Large intestine (tissue), 3 donors: ENCODE results near the gene RNF112. TPM values are rescaled to one million over a fixed set of nuclear protein-coding genes. Genes with fewer than 3 reads are reported as not detected.
A peak's percentile ranks its signal among the peaks of the same experiment; 100 is the strongest.

ENCODE experiments used
- DNase-seq, 2 donors: peaks; one replicate each; pipeline versions ENCODE4 v3.0.0 to v3.0.0-alpha.2; 2013
- H3K27ac ChIP-seq: one replicate; pipeline ENCODE4 v1.5.1; 2013; ENCODE audit warnings: low read length
- H3K27me3 ChIP-seq: 2 replicates; pipeline ENCODE4 v1.6.1; 2013; ENCODE audit warnings: low read length; ENCODE audit not compliant: control insufficient read depth, insufficient read depth
- H3K36me3 ChIP-seq: 2 replicates; pipeline ENCODE4 v1.6.1; 2013; ENCODE audit warnings: low read length; ENCODE audit not compliant: control insufficient read depth, insufficient read depth
- H3K4me1 ChIP-seq: one replicate; pipeline ENCODE4 v1.6.1; 2013; ENCODE audit warnings: low read length; ENCODE audit not compliant: control insufficient read depth, insufficient read depth
- H3K4me3 ChIP-seq: one replicate; pipeline ENCODE4 v1.5.1; 2013; ENCODE audit warnings: low read length
- H3K9me3 ChIP-seq: one replicate; pipeline ENCODE4 v1.6.1; 2013; ENCODE audit warnings: mild to moderate bottlenecking, low read depth, low read length, moderate library complexity; ENCODE audit not compliant: control insufficient read depth
- WGBS: methylation state at CpG from one replicate; pipeline ENCODE4 v1.1.5; 2013; ENCODE audit warnings: low lambda C conversion rate; ENCODE audit not compliant: insufficient coverage; 5-methylcytosine and 5-hydroxymethylcytosine counted together
- polyA plus RNA-seq: library from polyadenylated mRNA; unstranded; fragments of 120-200 nt; gene quantifications from one replicate; pipeline ENCODE4 v1.2.1, GENCODE V29; 2013

RNF112 gene
- polyA plus RNA-seq, 1 donor = 3.7 TPM

DNA sequence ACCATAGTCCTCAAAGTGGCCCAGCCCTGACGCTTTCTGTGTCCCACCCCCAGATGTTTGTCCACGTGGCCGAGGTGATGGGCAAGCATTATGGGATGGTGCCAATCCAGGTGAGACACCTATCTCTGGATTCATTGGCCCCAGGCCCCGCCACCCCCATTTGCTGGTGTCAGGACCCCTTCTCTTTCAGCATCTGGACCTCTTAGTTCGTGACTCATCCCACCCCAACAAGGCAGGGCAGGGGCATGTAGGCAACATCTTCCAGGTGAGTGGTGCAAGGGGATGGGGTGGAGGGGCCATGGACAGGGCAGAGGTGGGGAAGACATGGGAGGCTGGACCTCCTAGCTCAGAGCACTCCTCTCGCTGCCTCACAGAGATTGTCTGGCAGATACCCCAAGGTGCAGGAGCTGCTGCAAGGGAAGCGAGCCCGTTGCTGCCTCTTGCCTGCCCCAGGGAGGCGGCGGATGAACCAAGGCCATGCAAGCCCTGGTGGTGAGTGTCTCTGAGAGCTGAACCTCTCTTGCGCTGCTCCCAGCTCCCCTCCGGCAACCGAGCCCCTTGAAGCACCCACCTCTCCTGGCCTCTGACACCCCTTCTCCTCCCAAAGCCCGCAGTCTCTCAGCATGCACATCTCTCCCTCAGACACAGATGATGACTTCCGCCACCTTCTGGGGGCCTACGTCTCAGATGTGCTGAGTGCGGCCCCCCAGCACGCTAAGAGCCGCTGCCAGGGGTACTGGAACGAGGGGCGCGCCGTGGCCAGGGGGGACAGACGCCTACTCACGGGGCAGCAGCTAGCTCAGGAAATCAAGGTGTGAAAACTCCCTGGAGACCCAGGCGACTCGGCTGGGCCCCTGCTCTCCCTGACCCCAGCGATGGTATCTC, 3.6 kb downstream of the RNF112 start:
- no peak for DNase-seq
- Histone ChIP-seq H3K4me3 (no peak overlapping the region), H3K9me3 (no peaks in the 10 kb centered on the region), H3K36me3 (no peaks in the 10 kb centered on the region), H3K4me1 (no peaks in the 10 kb centered on the region), H3K27ac (no peak overlapping the region), H3K27me3 (no peaks in the 10 kb centered on the region)
- no CpG with 5 or more reads among the region's 28 CpGs for WGBS

DNA sequence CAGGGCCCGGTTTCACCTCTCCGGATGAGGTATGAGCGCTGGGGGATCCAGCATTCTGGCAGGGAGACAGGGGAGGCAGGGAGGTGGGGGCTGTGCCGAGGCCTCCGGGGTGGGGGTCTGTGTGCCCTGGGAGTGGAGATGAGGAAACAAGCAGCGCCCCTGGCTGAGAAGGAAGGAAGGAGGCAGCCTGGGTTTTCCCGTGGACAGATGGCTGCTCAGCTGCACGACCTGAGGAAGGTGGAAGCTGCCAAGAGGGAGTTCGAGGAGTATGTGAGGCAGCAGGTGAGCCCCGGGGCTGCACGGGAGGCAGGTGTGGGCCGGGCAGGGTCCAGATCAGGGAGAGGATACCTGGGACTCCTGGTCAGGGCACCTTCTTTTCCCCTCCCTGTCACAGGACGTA, 4.3 kb downstream of the RNF112 start:
- no peaks in the 10 kb centered on the region for H3K27me3 ChIP-seq
- H3K4me3 ChIP-seq = no peak overlapping the region
- no peak for DNase-seq
- no peak overlapping the region for H3K27ac ChIP-seq
- no peaks in the 10 kb centered on the region for H3K36me3 ChIP-seq
- no peaks in the 10 kb centered on the region for H3K9me3 ChIP-seq
- no peaks in the 10 kb centered on the region for H3K4me1 ChIP-seq
- no CpG with 5 or more reads among the region's 13 CpGs for WGBS

DNA sequence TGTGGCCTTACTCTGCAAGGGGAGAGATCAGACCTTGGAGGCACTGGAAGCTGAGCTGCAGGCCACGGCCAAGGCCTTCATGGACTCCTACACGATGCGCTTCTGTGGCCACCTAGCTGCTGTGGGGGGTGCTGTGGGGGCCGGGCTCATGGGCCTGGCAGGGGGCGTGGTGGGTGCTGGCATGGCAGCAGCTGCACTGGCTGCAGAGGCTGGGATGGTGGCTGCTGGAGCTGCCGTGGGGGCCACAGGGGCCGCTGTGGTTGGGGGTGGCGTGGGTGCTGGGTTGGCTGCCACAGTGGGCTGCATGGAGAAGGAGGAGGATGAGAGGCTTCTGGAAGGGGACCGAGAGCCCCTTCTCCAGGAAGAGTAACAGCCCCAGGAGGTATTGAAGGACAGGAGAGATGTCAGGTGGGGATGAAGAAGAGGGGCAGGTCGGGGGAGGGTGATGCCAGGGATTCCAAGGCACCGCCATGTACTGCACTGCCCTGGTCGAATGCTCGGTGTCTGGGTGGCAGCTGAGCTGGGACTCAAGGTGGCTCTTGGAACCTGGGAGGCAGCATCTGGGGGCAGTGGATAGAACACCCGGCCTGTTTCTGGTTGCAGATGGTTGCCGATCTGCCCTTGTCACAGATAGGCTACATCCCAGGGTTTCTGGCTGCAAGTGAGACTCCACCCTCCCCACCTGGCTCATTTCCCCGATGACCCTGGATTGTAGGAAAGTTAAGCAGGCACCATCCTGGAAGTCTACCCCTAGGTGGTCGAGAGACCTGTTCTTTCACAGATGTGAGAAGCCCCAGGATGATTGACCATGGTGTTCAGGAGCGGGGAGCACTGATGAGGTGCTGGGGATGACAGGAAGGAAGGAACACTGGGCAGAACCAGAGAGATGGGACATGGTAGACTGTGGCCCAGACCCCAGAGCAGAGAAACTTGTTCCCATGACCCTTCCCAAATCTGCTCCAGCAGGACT, 5.1 kb downstream of the RNF112 start:
- WGBS = no CpG with 5 or more reads among the region's 18 CpGs

DNA sequence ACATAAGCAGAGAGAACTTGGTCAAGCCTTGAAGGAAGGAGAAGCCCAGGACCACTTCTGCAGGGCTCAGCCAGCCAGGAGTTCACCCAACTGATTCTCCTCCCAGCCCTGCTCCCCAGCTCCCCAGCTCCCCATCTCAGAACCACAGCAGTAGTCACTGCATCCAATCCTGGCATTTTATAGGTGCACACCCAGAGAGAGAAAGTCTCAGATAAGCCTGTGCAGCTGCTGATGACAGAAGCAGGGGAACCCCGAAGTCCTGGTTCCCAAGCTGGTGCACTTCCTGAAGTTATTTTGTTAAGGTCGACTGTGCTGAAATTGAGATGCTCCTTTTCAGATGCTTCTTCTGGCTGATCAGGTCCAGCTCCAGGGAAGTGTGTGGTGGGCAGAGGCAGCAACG, 6.6 kb downstream of the RNF112 start:
- Histone ChIP-seq H3K4me3 (no peak overlapping the region), H3K27me3 (no peaks in the 10 kb centered on the region), H3K36me3 (no peaks in the 10 kb centered on the region), H3K4me1 (no peaks in the 10 kb centered on the region), H3K27ac (no peak overlapping the region), H3K9me3 (no peaks in the 10 kb centered on the region)
- WGBS = no CpG with 5 or more reads among the region's 3 CpGs
- DNase-seq = no peak

More for the DNA sequence above, 5.1 kb downstream of the RNF112 start:
- Histone ChIP-seq H3K9me3 (no peaks in the 10 kb centered on the region), H3K27me3 (no peaks in the 10 kb centered on the region), H3K27ac (no peak overlapping the region), H3K4me3 (no peak overlapping the region), H3K36me3 (no peaks in the 10 kb centered on the region), H3K4me1 (no peaks in the 10 kb centered on the region)
- DNase-seq = no peak

DNA sequence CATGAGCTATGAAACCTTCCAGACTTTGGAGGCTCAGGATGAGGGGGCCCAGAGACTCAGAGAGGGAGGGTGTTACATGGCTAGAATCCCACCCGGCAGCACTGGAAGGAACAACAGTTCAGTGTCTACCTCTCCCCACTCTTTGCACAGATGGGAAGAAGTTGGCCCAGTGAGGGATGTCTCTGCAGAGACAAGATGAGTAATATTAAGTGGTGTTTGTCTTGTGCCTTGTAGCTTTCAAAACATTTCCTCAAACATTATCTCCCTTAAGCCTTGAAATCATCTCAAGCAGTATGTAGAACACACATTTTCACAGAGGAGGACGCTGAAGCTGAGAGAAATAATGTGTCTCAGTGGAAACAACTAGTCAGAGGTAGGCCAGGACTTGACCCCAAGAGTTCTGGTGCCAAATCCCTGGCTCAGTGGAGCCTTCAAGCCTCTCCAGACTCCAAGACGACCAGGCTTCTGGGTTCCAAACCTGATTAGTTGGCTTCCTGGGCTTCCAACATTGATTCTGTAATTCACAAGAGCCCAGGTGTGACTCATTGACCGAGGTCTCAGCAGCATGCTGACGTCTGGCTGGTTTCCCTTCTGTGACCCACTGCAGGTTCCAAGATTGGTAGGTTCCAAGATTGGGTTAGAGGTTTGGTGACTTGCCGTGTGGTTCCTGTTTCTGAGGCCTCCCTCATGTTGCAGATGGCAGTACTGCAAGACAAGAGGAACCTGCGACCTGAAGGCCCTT, 7.4 kb downstream of the RNF112 start:
- Histone ChIP-seq H3K4me3 (no peak overlapping the region), H3K4me1 (no peaks in the 10 kb centered on the region), H3K36me3 (no peaks in the 10 kb centered on the region), H3K27ac (no peak overlapping the region), H3K9me3 (no peaks in the 10 kb centered on the region), H3K27me3 (no peaks in the 10 kb centered on the region)
- DNase-seq = no peak
- no CpG with 5 or more reads among the region's 7 CpGs for WGBS

DNA sequence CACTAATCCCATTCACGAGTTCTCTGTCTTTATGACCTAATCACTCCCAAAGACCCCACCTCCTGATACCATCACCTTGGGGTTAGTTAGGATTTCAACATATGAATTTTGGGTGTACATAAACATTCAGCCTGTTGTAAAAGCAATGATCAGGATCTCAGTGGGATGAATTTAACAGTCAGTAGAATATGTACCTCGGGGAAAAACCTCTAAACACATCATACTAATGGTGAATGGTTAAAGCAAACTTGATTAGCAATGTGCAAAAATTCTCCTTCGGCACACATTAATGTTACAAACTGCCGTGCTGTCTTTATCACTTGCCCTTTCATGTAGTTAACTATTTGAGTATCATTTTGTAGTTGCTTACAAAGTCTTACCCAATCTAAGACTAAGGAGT, 10.2 kb downstream of the RNF112 start:
- H3K4me1 ChIP-seq = peaks cover 15% of the 10 kb centered on the region
- no peaks in the 10 kb centered on the region for H3K36me3 ChIP-seq
- WGBS = 30% methylated on average over 2 of the region's 4 CpGs
- no peaks in the 10 kb centered on the region for H3K27me3 ChIP-seq
- no peaks in the 10 kb centered on the region for H3K9me3 ChIP-seq
- no peak overlapping the region for H3K27ac ChIP-seq
- peak in 1 of 2 donors; percentile 20 for DNase-seq
- H3K4me3 ChIP-seq = no peak overlapping the region

DNA sequence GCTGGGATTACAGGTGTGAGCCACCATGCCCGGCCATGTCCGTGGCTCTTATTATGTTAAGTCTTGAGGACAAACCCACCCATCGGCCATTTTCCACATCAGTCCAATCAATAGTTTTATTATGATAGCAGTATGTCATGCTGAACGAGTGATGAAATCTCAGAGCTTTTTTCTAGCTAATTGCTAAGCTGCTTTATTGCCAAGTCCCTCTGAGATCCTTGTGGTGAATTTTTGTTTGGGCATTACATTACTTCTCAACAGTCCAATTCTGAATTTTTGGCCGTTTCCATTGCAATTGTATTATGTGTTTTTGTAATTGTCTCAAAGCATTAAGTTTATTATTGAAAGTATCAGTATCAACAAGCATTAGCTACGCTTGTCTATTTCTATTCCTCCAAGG, 10.9 kb downstream of the RNF112 start:
- no peak for DNase-seq
- Histone ChIP-seq H3K4me3 (no peak overlapping the region), H3K36me3 (no peaks in the 10 kb centered on the region), H3K4me1 (peaks cover 15% of the 10 kb centered on the region), H3K9me3 (no peaks in the 10 kb centered on the region), H3K27ac (no peak overlapping the region), H3K27me3 (no peaks in the 10 kb centered on the region)
- 100% methylated on average over 1 of the region's 6 CpGs for WGBS

DNA sequence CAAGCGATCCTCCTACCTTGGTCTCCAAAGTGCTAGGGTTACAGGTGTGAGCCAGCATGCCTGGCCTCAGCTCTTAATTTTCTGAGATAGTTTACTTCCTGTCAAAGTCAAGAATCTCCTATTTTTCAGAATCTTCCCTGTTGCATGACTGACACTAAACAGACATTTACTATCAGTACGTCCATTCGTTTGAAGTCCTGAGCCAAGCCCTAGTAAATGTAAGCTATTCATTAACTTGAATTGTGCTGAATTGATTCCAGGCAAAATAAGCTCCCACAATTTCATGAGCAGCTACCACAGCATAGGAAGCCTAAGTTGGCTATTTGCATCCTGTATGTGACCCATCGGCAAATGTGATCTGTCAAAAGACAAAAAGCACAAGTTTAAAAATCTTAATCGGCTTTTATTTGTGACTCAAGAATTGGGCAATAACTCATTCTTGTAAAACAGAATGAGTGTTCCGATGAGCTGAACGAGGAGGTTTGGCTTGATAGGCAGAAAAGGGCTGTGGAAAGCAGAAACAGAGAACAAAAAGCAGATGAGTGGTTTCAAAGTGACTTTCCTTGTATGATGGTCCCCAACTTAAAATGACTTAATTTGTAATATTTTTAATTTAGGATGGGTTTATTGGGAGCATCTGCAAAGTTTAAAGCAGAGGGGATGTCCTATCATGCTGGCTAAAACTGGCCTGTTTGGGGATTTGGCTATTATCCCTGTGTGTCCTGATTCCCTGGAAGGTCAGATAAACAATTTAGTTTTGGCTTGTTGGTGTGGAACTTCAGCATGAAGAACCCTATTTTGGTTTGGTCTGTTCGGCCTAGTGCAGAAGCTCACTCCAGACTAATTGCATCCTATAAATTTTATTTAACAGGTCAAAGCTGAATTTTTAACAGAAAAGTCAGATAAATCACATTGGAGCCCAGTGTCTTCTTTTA, 14.2 kb downstream of the RNF112 start:
- Histone ChIP-seq H3K27ac (peak overlapping the region; percentile 13), H3K4me1 (peaks cover 15% of the 10 kb centered on the region), H3K4me3 (no peak overlapping the region), H3K36me3 (no peaks in the 10 kb centered on the region), H3K9me3 (no peaks in the 10 kb centered on the region), H3K27me3 (no peaks in the 10 kb centered on the region)
- DNase-seq = peak in 1 of 2 donors; percentile 73
- WGBS = 19% methylated on average over 4 of the region's 8 CpGs

DNA sequence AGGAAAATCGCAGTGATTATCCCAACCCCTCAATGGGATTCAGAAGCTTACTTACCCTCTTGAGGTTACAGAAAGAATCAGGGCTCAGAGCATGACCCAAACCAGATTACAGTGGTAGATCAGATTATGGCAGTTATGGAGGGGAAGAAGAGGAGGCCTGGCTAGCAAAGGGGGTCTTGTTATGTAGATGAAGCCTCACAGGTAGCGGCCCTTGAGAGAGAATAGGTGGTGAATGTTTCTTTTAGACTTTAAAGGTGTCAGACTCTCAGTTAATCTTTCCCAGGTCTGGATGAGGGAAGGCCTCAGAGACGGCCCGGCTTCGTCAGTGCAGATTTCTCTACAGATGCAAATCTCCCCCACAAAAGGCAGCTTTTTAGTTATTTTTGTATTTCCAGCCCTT, 15.6 kb downstream of the RNF112 start:
- no peaks in the 10 kb centered on the region for H3K36me3 ChIP-seq
- H3K27ac ChIP-seq = no peak overlapping the region
- WGBS = 87% methylated on average over 3 of the region's 5 CpGs
- H3K4me3 ChIP-seq = no peak overlapping the region
- no peaks in the 10 kb centered on the region for H3K27me3 ChIP-seq
- no peak for DNase-seq
- peaks cover 15% of the 10 kb centered on the region for H3K4me1 ChIP-seq
- no peaks in the 10 kb centered on the region for H3K9me3 ChIP-seq
